H1 (cell line): ENCODE results near the gene MYH13. TPM values are rescaled to one million over a fixed set of nuclear protein-coding genes. Genes with fewer than 3 reads are reported as not detected.

Source experiments
- CTCF ChIA-PET: fragments of 300-600 bp; sonication (Branson Sonifier 250); formaldehyde crosslinking; loops from one replicate; lab custom pipeline; 2021; ENCODE audit not compliant: partially characterized antibody; lab: Charles Lee
- POLR2A ChIA-PET: fragments of 300-600 bp; sonication (Branson Sonifier 250); formaldehyde crosslinking; loops from one replicate; lab custom pipeline; 2021; ENCODE audit warnings: inconsistent platforms; ENCODE audit not compliant: partially characterized antibody; lab: Charles Lee
- DNase-seq, 2 experiments: peaks; one replicate each; pipeline versions ENCODE4 v3.0.0 to v3.0.0-alpha.2; 2010 to 2022; ENCODE audit warnings: low spot score in 2 of 2, low read depth in 1 of 2, mixed read lengths in 1 of 2
- FAIRE-seq: peaks from 2 replicates; lab custom pipeline; 2011; peaks lifted over from hg19 to GRCh38; lab: Jason Lieb, UNC
- H2AFZ ChIP-seq: 2 replicates; pipeline ENCODE4 v1.8.1; 2012; ENCODE audit warnings: low read length, inconsistent platforms
- H2AK5ac ChIP-seq: 2 replicates; pipeline ENCODE4 v1.6.1; 2013; ENCODE audit warnings: low read depth, low read length
- H2BK120ac ChIP-seq: replicated peaks from 2 replicates; pipeline ENCODE3; 2013; ENCODE audit warnings: low read depth, low read length, inconsistent platforms
- H2BK12ac ChIP-seq: 2 replicates; pipeline ENCODE4 v1.6.1; 2013; ENCODE audit warnings: low read depth, low read length
- H2BK15ac ChIP-seq: 2 replicates; pipeline ENCODE4 v1.6.1; 2013; ENCODE audit warnings: low read length
- H2BK20ac ChIP-seq: 2 replicates; pipeline ENCODE4 v1.6.1; 2013; ENCODE audit warnings: low read length
- H2BK5ac ChIP-seq: 2 replicates; pipeline ENCODE4 v1.6.1; 2013; ENCODE audit warnings: low read depth, low read length
- H3K14ac ChIP-seq: 2 replicates; pipeline ENCODE4 v1.6.1; 2013; ENCODE audit warnings: inconsistent platforms; ENCODE audit not compliant: insufficient read length
- H3K18ac ChIP-seq: 2 replicates; pipeline ENCODE4 v1.6.1; 2013; ENCODE audit warnings: low read length; ENCODE audit errors: extremely low read depth
- H3K23ac ChIP-seq: 2 replicates; pipeline ENCODE4 v1.6.1; 2013; ENCODE audit warnings: inconsistent platforms; ENCODE audit not compliant: insufficient read length
- H3K23me2 ChIP-seq: 2 replicates; pipeline ENCODE4 v1.6.1; 2013; ENCODE audit warnings: low read depth, low read length
- H3K27ac ChIP-seq: 2 replicates; pipeline ENCODE4 v1.6.1; 2011; ENCODE audit warnings: low read depth, low read length, inconsistent platforms
- H3K27me3 ChIP-seq, 4 experiments: replicated peaks in 1 of 4; 1 replicate in 1 of 4; 2 replicates in 3 of 4; pipeline versions ENCODE4 v1.6.1 to v1.8.1; 2011 to 2013; ENCODE audit warnings: low read length in 3 of 4, mild to moderate bottlenecking in 3 of 4, inconsistent platforms in 2 of 4, mixed read lengths in 2 of 4, moderate library complexity in 1 of 4; ENCODE audit not compliant: control insufficient read depth in 3 of 4, insufficient read depth in 3 of 4; ENCODE audit errors: extremely low read depth in 1 of 4
- H3K36me3 ChIP-seq, 4 experiments: 2 replicates each; pipeline versions ENCODE4 v1.6.1 to v1.8.1; 2011 to 2013; ENCODE audit warnings: mild to moderate bottlenecking in 4 of 4, low read length in 3 of 4, moderate library complexity in 2 of 4, control low read depth in 1 of 4, inconsistent platforms in 1 of 4; ENCODE audit not compliant: insufficient read depth in 4 of 4, control insufficient read depth in 2 of 4
- H3K4ac ChIP-seq: replicated peaks from 2 replicates; pipeline ENCODE3; 2013; ENCODE audit warnings: low read length, low read depth, mixed read lengths, inconsistent platforms; ENCODE audit not compliant: insufficient read length
- H3K4me1 ChIP-seq, 4 experiments: replicated peaks in 1 of 4; 1 replicate in 1 of 4; 2 replicates in 3 of 4; pipeline versions ENCODE4 v1.6.1 to v1.8.1; 2011 to 2013; ENCODE audit warnings: low read length in 3 of 4, inconsistent platforms in 2 of 4, mixed read lengths in 1 of 4; ENCODE audit not compliant: insufficient read depth in 4 of 4, control insufficient read depth in 3 of 4
- H3K4me2 ChIP-seq, 2 experiments: 2 replicates each; pipeline versions ENCODE4 v1.6.1 to v1.8.1; 2011 to 2013; ENCODE audit warnings: low read depth in 2 of 2, low read length in 2 of 2, control low read depth in 1 of 2, inconsistent platforms in 1 of 2, mild to moderate bottlenecking in 1 of 2; ENCODE audit not compliant: insufficient read depth in 1 of 2
- H3K4me3 ChIP-seq, 4 experiments: fragments of 200-600, 300-600 bp in 1 of 4; sonication (generic), shearing (Covaris generic), sonication (Bioruptor Twin) in 1 of 4; 2 replicates each; pipeline versions ENCODE4 v1.5.1 to v1.8.1; 2011 to 2016; ENCODE audit warnings: low read length in 4 of 4, low read depth in 3 of 4, control low read depth in 2 of 4, inconsistent platforms in 2 of 4, mild to moderate bottlenecking in 2 of 4, mixed read lengths in 1 of 4, moderate library complexity in 1 of 4; ENCODE audit not compliant: insufficient read depth in 2 of 4; ENCODE audit errors: extremely low read depth in 1 of 4
- H3K56ac ChIP-seq: replicated peaks from 2 replicates; pipeline ENCODE3; 2013; ENCODE audit warnings: low read depth, mild to moderate bottlenecking, mixed read lengths, low read length, inconsistent platforms; ENCODE audit not compliant: insufficient read length
- H3K79me1 ChIP-seq: 2 replicates; pipeline ENCODE4 v1.6.1; 2013; ENCODE audit warnings: low read depth, low read length, control low read depth
- H3K79me2 ChIP-seq, 2 experiments: 2 replicates each; pipeline versions ENCODE4 v1.6.1 to v1.8.1; 2012 to 2013; ENCODE audit warnings: low read length in 2 of 2, mild to moderate bottlenecking in 2 of 2, inconsistent platforms in 1 of 2; ENCODE audit not compliant: insufficient read depth in 2 of 2, control insufficient read depth in 1 of 2
- H3K9ac ChIP-seq, 4 experiments: replicated peaks in 1 of 4; 1 replicate in 1 of 4; 2 replicates in 3 of 4; pipeline versions ENCODE4 v1.6.1 to v1.8.1; 2011 to 2013; ENCODE audit warnings: low read depth in 3 of 4, low read length in 3 of 4, control low read depth in 2 of 4, mild to moderate bottlenecking in 2 of 4, moderate library complexity in 2 of 4, inconsistent platforms in 1 of 4; ENCODE audit errors: extremely low read depth in 1 of 4
- H3K9me3 ChIP-seq, 2 experiments: 2 replicates each; pipeline versions ENCODE4 v1.6.1 to v1.8.1; 2012 to 2013; ENCODE audit warnings: mild to moderate bottlenecking in 2 of 2, moderate library complexity in 2 of 2, control low read depth in 1 of 2, inconsistent platforms in 1 of 2, low read depth in 1 of 2, low read length in 1 of 2, mixed read lengths in 1 of 2; ENCODE audit not compliant: insufficient read depth in 2 of 2
- H4K20me1 ChIP-seq, 2 experiments: replicated peaks in 1 of 2; 2 replicates each; pipeline versions ENCODE3 to v1.8.1; 2011 to 2013; ENCODE audit warnings: inconsistent platforms in 2 of 2, low read length in 2 of 2, mild to moderate bottlenecking in 1 of 2; ENCODE audit not compliant: insufficient read depth in 2 of 2, control insufficient read depth in 1 of 2
- H4K5ac ChIP-seq: 2 replicates; pipeline ENCODE4 v1.6.1; 2013; ENCODE audit warnings: low read length, low read depth, mixed read lengths, inconsistent platforms; ENCODE audit not compliant: insufficient read length
- H4K8ac ChIP-seq: 2 replicates; pipeline ENCODE4 v1.8.0; 2013; ENCODE audit warnings: mild to moderate bottlenecking, moderate library complexity, low read length, inconsistent platforms; ENCODE audit not compliant: insufficient read depth; ENCODE audit errors: extremely low read depth
- H4K91ac ChIP-seq: replicated peaks from 2 replicates; pipeline ENCODE3; 2013; ENCODE audit warnings: low read length, mixed read lengths, inconsistent platforms; ENCODE audit not compliant: insufficient read length
- ASH2L ChIP-seq: fragments of 200-600, 300-600 bp; sonication (generic); IDR thresholded peaks from one replicate; pipeline ENCODE4 v1.7.1; 2017; ENCODE audit warnings: low read length
- CHD2 ChIP-seq: IDR thresholded peaks from 2 replicates; pipeline ENCODE4 v1.6.1; 2012; ENCODE audit warnings: low read length, improper control_type of control experiment
- CTCF ChIP-seq, 3 experiments: IDR thresholded peaks; 1 replicate in 2 of 3; 2 replicates in 1 of 3; pipeline versions ENCODE4 v1.5.1 to v1.6.1; 2011; ENCODE audit warnings: low read length in 3 of 3, mild to moderate bottlenecking in 3 of 3, inconsistent platforms in 2 of 3, low read depth in 1 of 3, moderate library complexity in 1 of 3; ENCODE audit not compliant: insufficient read depth in 1 of 3; ENCODE audit errors: control extremely low read depth in 1 of 3
- SP2 ChIP-seq: IDR thresholded peaks from 2 replicates; pipeline ENCODE4 v1.6.1; 2012; ENCODE audit warnings: mild to moderate bottlenecking, low read length, inconsistent platforms
- TAF1 ChIP-seq: IDR thresholded peaks from 2 replicates; pipeline ENCODE4 v1.6.1; 2011; ENCODE audit warnings: mild to moderate bottlenecking, low read depth, low read length
- WGBS, 2 experiments: shearing (Covaris generic) in 1 of 2; methylation state at CpG; one replicate each; pipeline versions ENCODE4 v1.1.6 to v1.1.7; 2013 to 2015; ENCODE audit warnings: low lambda C conversion rate in 2 of 2, mixed read lengths in 2 of 2, inconsistent platforms in 1 of 2, low coverage in 1 of 2, missing lambda C conversion rate in 1 of 2; ENCODE audit not compliant: insufficient replicate concordance in 2 of 2, insufficient coverage in 1 of 2, insufficient read length in 1 of 2; ENCODE audit errors: extremely low coverage in 1 of 2, missing lambda C conversion rate in 1 of 2; 5-methylcytosine and 5-hydroxymethylcytosine counted together
- polyA plus RNA-seq, 7 experiments: library from polyadenylated mRNA; depleted of rRNA in 3 of 7; stranded (reverse) in 5 of 7; unstranded in 2 of 7; fragments of >200 nt in 5 of 7; fragments of 200-250 nt in 2 of 7; gene quantifications; 1 replicate in 5 of 7; 2 replicates in 1 of 7; 4 replicates in 1 of 7; pipeline versions ENCODE4 v1.2.1 to v1.2.3, GENCODE V29; 2011 to 2013; ENCODE audit warnings: missing spikeins in 2 of 7, mixed read lengths in 2 of 7
- total RNA-seq: library from RNA; stranded (reverse); fragmentation: NEBNext Ultra II Directional; extraction: Animal tissue kit (Norgen Biotek cat#: 25700); gene quantifications from 2 replicates; pipeline ENCODE4 v1.2.1, GENCODE V29; 2021
- TF ChIP-seq, protein P1 (sequence below): IDR thresholded peaks from 2 replicates; pipeline ENCODE4 v1.6.1; 2012; ENCODE audit warnings: inconsistent platforms

Gene MYH13
- total and polyA plus RNA-seq, 2 of the 8 experiments (the other 6 are each of a cell fraction or from before 2014, with no cell fraction given): not detected

DNA sequence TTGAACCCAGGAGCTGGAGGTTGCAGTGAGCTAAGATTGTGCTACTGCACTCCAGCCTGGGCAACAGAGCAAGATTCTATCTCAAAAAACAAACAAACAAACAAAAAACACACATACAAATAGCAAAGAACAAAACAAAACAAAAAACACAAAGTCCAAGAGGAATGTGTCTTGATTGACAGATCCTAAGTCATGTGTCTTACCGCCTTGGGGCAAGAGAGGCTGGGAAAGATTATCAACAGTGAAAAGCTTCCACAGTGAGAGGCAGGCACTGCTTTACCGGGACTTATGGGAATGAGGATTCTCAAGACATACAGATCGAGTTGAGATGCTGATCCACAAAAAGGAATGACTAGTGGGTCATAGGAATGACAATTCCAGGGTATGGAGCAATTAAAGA lies 111.7 kb downstream of the MYH13 start:
- no peak overlapping the region for H3K4me2 ChIP-seq
- no peak overlapping the region for H4K8ac ChIP-seq
- H3K4me1 ChIP-seq: 0 out of 7 replicates have a peak, but pooled peaks cover 0 to 2% (median 0%) of the 10 kb centered on the region in 4 experiments
- DNase-seq: no peak
- no peak overlapping the region for H3K27ac ChIP-seq
- H2BK20ac ChIP-seq: no peak overlapping the region
- H3K18ac ChIP-seq: no peak overlapping the region; the same call in 1 of the 2 replicates
- H3K79me2 ChIP-seq: no peaks in the 10 kb centered on the region
- no peaks in the 10 kb centered on the region for H4K20me1 ChIP-seq
- no peaks in the 10 kb centered on the region for H3K9me3 ChIP-seq
- ChIA-PET CTCF (interaction anchor here (0.6 to 1.5 kb wide), 3 partner anchors 34 to 356 kb away, joined by 3 to 6 read pairs (median 4); no protein-coding TSS in a partner anchor), POLR2A (no interaction called here)
- WGBS, 2 experiments: 87% methylated on average over 3 of the region's 3 CpGs; no CpG with 5 or more reads in 1 of the 2 experiments
- no peak overlapping the region for H4K91ac ChIP-seq
- no peak for FAIRE-seq
- H3K23ac ChIP-seq: no peak overlapping the region
- H3K79me1 ChIP-seq: no peaks in the 10 kb centered on the region
- no peak overlapping the region for H2BK120ac ChIP-seq
- H2BK12ac ChIP-seq: no peak overlapping the region
- H2AK5ac ChIP-seq: no peak overlapping the region
- H3K4me3 ChIP-seq: no peak overlapping the region
- no peak overlapping the region for H2BK15ac ChIP-seq
- no peak overlapping the region for H4K5ac ChIP-seq
- no peaks in the 10 kb centered on the region for H3K23me2 ChIP-seq
- H3K4ac ChIP-seq: no peak overlapping the region
- H2BK5ac ChIP-seq: no peak overlapping the region
- no peak overlapping the region for H3K9ac ChIP-seq
- H3K56ac ChIP-seq: no peak overlapping the region
- no peak overlapping the region for H2AFZ ChIP-seq
- TF ChIP-seq TAF1 (no peak), CHD2 (no peak), ASH2L (no peak), SP2 (no peak), CTCF (IDR thresholded peaks at IDR 0.05; ENCODE audit: control extremely low read depth in 1 of 3, insufficient read depth in 1 of 3, low read depth in 1 of 3, low read length in 3 of 3) (no peak)
- TF ChIP-seq, protein P1, sequence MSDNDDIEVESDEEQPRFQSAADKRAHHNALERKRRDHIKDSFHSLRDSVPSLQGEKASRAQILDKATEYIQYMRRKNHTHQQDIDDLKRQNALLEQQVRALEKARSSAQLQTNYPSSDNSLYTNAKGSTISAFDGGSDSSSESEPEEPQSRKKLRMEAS: no peak
- no peaks in the 10 kb centered on the region for H3K27me3 ChIP-seq
- no peaks in the 10 kb centered on the region for H3K36me3 ChIP-seq
- H3K14ac ChIP-seq: no peak overlapping the region
